Upper lobe of right lung (tissue), 1 donor: ENCODE data around the gene FRMD4A. TPM values are rescaled to one million over a fixed set of nuclear protein-coding genes. Genes with fewer than 3 reads are reported as not detected.

ENCODE experiments used
- ATAC-seq: fragments of 200-7000 bp; cut with Tn5 transposase; one replicate; pipeline ENCODE4 v1.9.1; 2020; ENCODE audit warnings: mild to moderate bottlenecking, moderate library complexity
- DNase-seq: peaks from one replicate; pipeline ENCODE4 v3.0.0-alpha.2; 2020
- H3K27ac ChIP-seq: fragments of 200-600 bp; one replicate; pipeline ENCODE4 v1.8.0; 2022
- H3K27me3 ChIP-seq: fragments of 200-600 bp; one replicate; pipeline ENCODE4 v1.8.0; 2022; ENCODE audit warnings: mild to moderate bottlenecking
- H3K36me3 ChIP-seq: fragments of 200-600 bp; one replicate; pipeline ENCODE4 v1.8.0; 2022
- H3K4me1 ChIP-seq: fragments of 200-600 bp; one replicate; pipeline ENCODE4 v1.8.0; 2022
- H3K4me3 ChIP-seq: fragments of 200-600 bp; one replicate; pipeline ENCODE4 v1.8.0; 2022; ENCODE audit warnings: mild to moderate bottlenecking
- H3K9me3 ChIP-seq: fragments of 200-600 bp; one replicate; pipeline ENCODE4 v1.8.0; 2022
- intact Hi-C: fragments of 100-400 bp; cut with DNase I; formaldehyde crosslinking; loops from one replicate; pipeline ENCODE4 v1.11.0; 2022
- total RNA-seq: library from RNA; stranded (reverse); fragmentation: NEBNext Ultra II Directional; extraction: Animal tissue kit (Norgen Biotek cat#: 25700); gene quantifications from one replicate; pipeline ENCODE4 v1.2.1, GENCODE V29; 2021
- TF ChIP-seq, protein P1 (sequence below): fragments of 200-600 bp; IDR thresholded peaks from one replicate; pipeline ENCODE4 v1.8.0; 2022; ENCODE audit warnings: antibody characterized with exemption
- donor health status: DM: no; HTN: yes; CAD: no; lungs with severe emphysema.

FRMD4A gene
- total RNA-seq, 1 donor from 2014 or later = 38.3 TPM

DNA sequence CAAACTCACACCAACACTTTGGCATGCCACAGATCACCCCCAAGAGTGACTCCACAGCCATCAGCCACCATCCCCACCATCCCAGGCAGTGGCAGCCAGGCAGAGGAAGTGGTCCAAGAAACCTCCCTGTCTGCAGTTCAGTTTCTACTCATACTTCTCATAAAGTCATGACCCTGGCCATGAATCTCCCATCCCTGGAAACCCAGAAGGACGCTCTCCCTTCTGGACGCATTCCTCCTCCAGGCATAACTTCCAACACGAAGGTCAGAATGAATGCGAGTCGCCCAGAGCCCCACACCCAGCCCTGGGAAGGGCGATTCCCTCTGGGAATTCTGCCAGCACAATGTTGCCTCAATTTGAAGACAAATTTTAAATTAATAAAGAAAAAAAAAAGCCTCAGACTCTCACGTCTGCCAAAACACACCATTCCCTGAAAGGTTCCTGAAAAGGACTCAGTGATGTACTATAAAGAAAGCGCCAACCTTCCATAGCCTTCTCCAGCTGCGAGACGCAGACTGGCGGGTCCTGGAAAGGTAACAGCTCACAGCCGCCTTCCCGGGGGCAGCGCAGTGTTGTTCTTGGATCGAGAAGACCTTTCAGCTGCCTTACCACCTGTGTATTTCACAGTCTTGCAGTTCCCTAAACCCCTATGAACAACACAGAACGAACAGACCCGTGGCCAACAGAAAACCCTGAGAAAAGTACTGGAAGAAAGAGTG is 307.6 kb downstream of the FRMD4A start:
- ATAC-seq (no peak), DNase-seq (no peak)
- Histone ChIP-seq H3K36me3 (no peaks in the 10 kb centered on the region), H3K4me1 (no peaks in the 10 kb centered on the region), H3K27me3 (no peaks in the 10 kb centered on the region), H3K9me3 (no peaks in the 10 kb centered on the region), H3K27ac (no peak overlapping the region), H3K4me3 (no peak overlapping the region)
- TF ChIP-seq, protein P1, sequence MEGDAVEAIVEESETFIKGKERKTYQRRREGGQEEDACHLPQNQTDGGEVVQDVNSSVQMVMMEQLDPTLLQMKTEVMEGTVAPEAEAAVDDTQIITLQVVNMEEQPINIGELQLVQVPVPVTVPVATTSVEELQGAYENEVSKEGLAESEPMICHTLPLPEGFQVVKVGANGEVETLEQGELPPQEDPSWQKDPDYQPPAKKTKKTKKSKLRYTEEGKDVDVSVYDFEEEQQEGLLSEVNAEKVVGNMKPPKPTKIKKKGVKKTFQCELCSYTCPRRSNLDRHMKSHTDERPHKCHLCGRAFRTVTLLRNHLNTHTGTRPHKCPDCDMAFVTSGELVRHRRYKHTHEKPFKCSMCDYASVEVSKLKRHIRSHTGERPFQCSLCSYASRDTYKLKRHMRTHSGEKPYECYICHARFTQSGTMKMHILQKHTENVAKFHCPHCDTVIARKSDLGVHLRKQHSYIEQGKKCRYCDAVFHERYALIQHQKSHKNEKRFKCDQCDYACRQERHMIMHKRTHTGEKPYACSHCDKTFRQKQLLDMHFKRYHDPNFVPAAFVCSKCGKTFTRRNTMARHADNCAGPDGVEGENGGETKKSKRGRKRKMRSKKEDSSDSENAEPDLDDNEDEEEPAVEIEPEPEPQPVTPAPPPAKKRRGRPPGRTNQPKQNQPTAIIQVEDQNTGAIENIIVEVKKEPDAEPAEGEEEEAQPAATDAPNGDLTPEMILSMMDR = no peak
- intact Hi-C loops = no loop called here

DNA sequence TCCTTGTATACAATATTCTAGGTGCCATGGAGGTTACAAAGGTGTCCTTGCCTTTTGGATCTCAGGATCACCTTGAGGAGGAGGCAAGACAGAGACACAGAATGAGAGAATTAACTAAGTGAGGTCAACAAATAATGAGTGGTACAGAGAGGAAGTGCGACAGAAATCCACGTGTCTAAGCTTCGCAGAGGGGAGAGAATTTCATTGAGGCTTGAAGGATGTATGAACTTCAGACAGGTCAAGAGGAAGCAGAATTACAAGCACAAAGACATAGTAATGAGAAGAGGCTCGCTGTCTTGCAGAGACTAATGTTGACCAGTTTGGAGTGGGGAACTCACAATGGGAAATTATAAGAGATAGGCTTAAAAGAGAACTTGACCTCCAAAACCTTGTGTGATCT is 308.7 kb downstream of the FRMD4A start:
- TF ChIP-seq, protein P1 = no peak
- Histone ChIP-seq H3K4me1 (no peaks in the 10 kb centered on the region), H3K27ac (no peak overlapping the region), H3K36me3 (no peaks in the 10 kb centered on the region), H3K27me3 (no peaks in the 10 kb centered on the region), H3K4me3 (no peak overlapping the region), H3K9me3 (no peaks in the 10 kb centered on the region)
- no peak for ATAC-seq
- intact Hi-C loops = no loop called here
- DNase-seq = no peak

DNA sequence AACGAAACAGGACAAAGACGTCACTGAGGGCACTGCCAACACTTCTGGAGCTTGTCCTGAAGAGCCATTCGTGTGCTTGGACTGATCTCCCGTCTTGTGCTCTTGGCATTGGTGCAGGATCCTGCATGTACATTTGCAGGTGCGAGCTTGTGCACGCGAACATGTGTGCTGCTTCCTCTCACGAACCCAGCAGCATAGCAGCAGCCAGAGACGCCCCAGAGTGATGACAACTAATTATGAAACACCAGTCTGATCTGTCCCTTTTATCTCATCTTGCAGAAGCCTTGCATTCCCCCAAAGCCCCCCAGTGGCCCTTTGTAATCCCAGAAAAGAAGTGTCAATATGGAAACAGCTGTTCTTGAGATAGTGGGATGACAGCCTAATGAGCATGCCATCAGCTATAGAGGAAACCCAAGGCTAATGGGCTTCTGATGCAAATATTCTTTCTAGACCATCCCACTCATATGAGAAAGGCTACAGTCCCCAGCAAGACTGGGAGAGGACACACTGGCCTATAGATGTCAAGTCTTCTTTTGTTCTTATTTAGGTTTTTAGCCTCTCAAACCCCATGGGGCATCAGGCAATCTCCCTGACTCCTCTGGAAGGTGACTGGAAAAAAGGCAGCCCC is 310.6 kb downstream of the FRMD4A start:
- intact Hi-C loops = no loop called here
- Histone ChIP-seq H3K36me3 (no peaks in the 10 kb centered on the region), H3K9me3 (no peaks in the 10 kb centered on the region), H3K4me3 (no peak overlapping the region), H3K27ac (no peak overlapping the region), H3K4me1 (peaks cover 9% of the 10 kb centered on the region), H3K27me3 (no peaks in the 10 kb centered on the region)
- ATAC-seq (no peak), DNase-seq (no peak)
- TF ChIP-seq, protein P1 = no peak

DNA sequence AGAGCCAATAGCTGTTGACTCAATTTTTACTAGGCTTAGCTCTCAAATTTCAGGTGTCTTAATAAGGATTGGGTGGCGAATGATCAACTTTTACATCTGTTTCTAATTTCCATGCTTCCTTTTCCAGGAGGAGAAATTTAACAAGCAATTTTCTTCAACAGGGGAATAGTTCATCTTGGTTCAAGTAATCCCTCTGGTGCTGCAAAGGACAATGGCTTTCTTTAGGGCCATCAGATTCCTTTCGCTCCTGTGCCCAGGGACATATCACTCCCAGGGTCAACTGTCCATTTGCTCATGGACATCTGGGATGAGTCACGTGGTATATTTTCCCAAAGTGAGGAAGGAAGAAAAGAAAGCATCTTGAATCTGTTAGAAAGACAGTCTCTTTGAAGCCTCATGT is 313.3 kb downstream of the FRMD4A start:
- no peak for ATAC-seq
- H3K9me3 ChIP-seq = no peaks in the 10 kb centered on the region
- intact Hi-C loops = no loop called here
- no peak overlapping the region for H3K27ac ChIP-seq
- TF ChIP-seq, protein P1 = no peak
- H3K27me3 ChIP-seq = no peaks in the 10 kb centered on the region
- H3K4me1 ChIP-seq = peaks cover 9% of the 10 kb centered on the region
- no peak for DNase-seq
- H3K4me3 ChIP-seq = no peak overlapping the region
- no peaks in the 10 kb centered on the region for H3K36me3 ChIP-seq

DNA sequence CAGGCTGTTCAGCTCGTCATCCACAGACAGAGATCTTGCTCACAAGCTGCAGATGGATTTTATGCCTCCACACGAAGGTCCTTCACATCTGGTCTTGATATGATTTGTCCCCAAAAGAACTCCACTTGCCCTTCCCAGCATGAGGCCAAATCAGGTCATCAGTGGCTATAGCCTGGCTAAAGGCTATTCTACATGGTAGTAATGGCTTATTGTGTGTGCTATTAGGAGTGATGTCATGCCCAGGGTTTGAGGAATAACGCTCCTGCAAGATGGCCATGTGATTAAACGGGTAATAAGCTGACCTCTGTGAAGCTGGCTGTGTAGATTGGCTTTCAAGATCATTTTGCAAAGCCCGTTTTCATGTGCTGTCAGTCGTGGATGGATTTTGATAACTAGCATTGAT is 313.8 kb downstream of the FRMD4A start:
- H3K27me3 ChIP-seq = no peaks in the 10 kb centered on the region
- ATAC-seq (no peak), DNase-seq (no peak)
- intact Hi-C loops = no loop called here
- TF ChIP-seq, protein P1 = no peak
- H3K4me3 ChIP-seq = no peak overlapping the region
- H3K36me3 ChIP-seq = no peaks in the 10 kb centered on the region
- H3K4me1 ChIP-seq = peaks cover 9% of the 10 kb centered on the region
- no peaks in the 10 kb centered on the region for H3K9me3 ChIP-seq
- no peak overlapping the region for H3K27ac ChIP-seq
